GM12892 (cell line): ENCODE results near the gene CDC14A.

Source experiments
- POLR2A ChIP-seq: IDR thresholded peaks from 2 replicates; pipeline ENCODE4 v1.6.1; 2011; ENCODE audit warnings: low read depth, low read length, control low read depth
- POLR2AphosphoS5 ChIP-seq: IDR thresholded peaks from 2 replicates; pipeline ENCODE4 v1.6.1; 2011; ENCODE audit warnings: low read depth, low read length, control low read depth

DNA sequence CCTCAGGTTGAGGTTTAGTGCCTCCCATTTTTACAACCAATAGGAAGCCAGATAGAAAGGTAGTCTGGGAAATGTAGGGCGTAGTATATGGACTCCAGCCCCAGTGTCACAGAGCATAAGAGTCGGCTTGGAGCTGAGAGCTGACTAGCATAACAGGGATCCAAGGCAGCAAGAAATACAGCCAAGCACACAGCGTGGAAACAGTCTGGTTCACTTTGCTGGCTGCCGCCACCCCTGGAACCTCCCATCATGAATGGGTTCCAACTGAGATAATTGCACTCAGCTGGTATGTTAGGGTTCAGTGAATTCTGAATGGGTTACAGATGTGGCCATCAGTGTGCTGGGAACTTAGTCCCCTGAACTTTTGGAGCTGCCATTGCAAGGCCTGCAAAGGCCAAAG lies 108.9 kb downstream of the CDC14A start:
- no peak for TF ChIP-seq POLR2A
- TF ChIP-seq POLR2AphosphoS5 = no peak
